NCI-H1048 (cell line): ENCODE results near the gene KCTD3.

Experiments used
- DNase-seq: peaks from one replicate; lab custom pipeline; 2025; lab: John Stamatoyannopoulos, UW

Gene KCTD3

DNA sequence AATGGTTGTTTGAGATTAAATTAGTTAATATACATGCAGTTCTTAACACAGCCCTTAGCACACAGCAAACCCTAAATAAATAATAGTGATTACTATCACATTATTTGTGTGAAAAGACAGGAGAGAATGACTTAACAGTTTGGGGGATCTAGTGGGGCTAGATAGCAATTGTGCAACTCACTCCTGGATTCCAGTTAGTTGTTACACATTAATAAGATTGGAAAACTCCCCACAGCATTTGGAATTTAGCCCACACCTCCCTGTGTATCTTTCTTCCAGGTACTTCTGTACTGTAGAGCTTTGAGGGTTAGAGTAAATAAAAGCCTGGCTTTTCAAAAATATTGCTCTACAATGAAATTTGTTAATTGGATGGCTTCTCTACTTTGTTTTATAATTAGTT lies 93.2 kb downstream of the KCTD3 start:
- no peak for DNase-seq

DNA sequence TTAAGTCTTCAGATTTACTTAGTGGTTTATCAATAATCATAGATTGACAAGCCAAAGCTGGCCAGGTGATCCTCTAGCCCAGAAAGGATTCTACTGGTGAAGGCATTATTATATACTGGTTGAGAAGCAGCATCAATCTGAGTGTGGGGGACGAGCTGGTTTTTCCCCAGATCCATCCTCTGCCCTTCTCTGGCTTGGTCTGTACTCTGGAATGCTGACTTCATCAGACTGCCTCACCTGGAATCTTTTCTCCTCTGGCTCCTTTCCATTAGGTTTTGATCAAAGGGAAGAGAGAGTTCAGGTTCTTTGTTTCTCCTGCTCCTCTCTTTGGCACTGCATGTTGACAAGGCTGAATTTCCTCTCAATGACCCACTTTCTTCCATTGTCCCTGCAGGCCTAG lies 93.9 kb downstream of the KCTD3 start:
- DNase-seq = no peak

DNA sequence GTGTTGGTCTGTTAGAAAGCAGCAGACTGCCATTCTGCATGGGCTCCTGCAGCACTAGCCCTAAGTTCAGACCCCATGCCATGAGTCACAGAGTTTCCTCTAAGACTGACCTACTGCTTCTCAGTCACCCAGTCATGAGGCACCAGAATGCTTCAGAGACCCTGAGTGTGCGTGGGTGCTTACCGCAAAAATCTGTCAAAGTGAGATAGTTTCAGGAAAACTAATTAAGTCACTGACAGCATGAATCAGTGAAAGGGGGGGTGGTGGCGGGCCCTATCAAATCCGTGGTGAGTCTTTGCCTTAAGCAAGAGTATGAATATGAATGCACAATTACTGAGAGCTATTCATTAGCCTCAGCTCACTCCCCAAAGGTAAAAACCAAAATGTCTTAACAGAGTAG lies 98.1 kb downstream of the KCTD3 start:
- DNase-seq = no peak

DNA sequence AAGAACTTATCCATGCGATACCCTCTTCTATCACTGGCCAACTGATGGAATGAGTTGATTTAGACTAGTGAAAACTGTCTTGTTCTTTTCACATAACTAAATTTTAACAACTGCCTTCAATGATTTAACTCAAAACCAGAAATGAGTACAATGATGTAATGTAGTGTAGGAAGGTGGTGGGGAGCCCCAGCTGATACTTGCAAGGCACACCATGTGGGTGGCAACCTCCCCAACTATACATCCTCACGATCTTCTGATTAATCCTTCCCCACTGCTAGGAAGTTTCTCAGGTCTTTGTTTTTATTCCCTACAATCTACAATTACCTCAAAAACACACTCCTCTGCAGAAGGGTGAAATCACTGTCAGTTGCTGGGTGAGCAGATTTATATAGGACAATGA lies 100.7 kb downstream of the KCTD3 start:
- DNase-seq = no peak

DNA sequence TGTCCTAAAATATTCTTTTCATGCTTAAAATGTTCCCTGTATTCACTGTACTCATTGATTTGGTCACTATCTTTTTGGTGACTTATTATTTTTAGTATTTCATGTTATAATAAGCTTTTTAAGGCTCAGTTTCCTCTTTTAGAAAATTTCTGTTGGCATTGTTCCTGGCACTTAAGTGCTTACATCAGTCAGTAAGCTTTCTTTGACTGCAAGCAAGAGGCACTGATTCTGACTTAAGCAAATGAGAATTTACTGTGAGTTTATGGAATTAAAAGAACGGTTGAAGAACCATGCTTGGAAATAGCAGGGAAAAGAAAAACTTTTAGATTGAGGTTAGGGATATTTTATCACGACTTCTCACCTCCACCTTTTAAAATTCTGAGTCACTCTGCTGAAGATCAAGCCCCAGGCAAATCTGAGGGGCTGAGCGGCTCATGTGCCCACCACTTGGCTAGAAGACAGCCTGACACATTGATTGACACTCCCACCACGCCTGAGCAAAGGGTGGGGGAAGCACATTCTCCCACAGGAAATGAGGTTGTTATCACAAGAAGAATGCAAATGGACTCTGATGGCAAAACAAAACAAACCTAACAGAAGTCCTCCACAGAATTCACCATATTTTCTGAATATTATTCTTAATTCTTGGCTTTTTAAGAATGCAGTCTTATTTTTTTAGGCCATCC lies 102.8 kb downstream of the KCTD3 start:
- no peak for DNase-seq
